Measurements from ENCODE around the gene SCGB1C1. TPM values are rescaled to one million over a fixed set of nuclear protein-coding genes. Genes with fewer than 3 reads are reported as not detected.
"Not testable (repeated sequence)": the region's sequence is repeated elsewhere in the genome, so short reads cannot be mapped to it uniquely, and the experiment has no call there.

The SCGB1C1 gene
- polyA plus RNA-seq, 3 donors = 0.48 to 1.9 TPM; not detected in 1

DNA sequence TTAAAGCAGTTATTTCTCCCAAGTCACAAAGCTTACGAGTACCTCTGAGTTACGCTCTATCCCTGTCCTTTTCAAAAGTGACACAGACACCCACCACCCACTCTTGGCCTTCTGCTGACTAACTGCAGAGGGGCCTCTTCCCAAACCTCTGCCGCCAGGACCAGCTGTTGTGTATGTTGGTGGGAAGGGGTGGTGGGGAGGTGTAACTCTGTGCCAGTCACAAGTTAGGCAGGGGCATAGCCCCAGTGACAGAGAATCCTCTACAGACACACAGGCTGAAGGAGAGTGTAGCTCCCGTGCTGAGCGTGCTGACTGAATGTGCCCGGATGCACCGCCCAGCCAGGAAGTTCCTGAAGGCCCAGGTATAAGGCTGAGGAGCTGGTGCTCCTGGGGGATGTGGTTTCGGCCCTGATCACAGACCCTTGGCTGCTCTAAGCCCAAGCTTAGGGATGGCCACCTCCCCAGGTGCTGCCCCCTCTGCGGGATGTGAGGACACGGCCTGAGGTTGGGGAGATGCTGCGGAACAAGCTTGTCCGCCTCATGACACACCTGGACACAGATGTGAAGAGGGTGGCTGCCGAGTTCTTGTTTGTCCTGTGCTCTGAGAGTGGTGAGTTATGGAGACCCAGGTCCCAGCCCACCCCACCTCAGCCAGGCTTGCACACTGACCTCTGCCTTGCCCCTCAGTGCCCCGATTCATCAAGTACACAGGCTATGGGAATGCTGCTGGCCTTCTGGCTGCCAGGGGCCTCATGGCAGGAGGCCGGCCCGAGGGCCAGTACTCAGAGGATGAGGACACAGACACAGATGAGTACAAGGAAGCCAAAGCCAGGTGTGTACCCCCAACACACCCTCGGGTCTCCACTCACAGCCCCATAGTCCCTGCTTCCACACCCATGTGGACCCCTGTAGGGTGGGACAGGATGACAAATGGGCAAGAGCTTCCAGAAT, 19.5 kb downstream of the SCGB1C1 start:
- DNase-seq (ENCODE audit: extremely low read depth in 1 of 11, low read depth in 9 of 11, low spot score in 4 of 11) = no peak

DNA sequence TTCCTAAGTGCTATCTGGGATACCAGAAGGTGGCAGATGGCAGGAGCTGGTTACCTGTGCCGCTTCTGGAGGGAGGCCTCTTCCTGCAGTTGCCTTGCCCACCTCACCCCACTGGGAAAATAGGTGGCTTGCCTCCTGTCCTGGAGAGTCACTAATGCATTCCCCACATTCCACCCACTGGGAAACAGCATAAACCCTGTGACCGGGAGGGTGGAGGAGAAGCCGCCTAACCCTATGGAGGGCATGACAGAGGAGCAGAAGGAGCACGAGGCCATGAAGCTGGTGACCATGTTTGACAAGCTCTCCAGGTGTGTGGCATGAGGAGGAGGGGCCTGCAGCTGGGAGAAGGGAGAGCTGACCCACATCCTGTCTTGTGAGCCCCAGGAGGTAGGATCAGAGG, 20.2 kb downstream of the SCGB1C1 start:
- no peak for DNase-seq (ENCODE audit: extremely low read depth in 1 of 11, low read depth in 9 of 11, low spot score in 4 of 11)

GRCh38 chr11:214083-214482, 21.2 kb downstream of the SCGB1C1 start:
- no peak for DNase-seq (ENCODE audit: extremely low read depth in 1 of 11, low read depth in 9 of 11, low spot score in 4 of 11)

DNA sequence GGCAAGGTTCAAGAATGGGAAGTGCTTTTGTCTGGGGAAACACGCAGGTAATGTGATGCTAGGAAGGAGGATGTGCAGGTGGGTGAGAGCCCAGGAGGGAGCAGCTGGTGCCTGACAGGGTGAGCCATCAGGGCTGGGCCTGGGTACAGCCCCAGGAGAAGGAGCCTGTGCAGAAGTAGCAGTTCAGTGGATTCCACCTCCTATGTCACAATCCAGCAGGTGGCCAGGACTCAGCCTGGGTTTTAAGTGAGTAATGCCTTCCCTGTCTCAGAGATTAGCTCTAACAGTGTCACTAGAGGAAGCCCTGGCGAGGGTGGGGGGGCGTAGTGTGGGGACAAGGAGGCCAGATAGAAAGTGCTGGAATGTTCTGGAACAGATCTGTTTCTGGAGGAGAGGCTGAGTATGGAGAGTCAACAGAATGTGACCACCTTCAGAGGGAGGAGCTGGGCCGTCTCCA, 22.7 kb downstream of the SCGB1C1 start:
- DNase-seq (ENCODE audit: extremely low read depth in 1 of 11, low read depth in 9 of 11, low spot score in 4 of 11) = no peak

DNA sequence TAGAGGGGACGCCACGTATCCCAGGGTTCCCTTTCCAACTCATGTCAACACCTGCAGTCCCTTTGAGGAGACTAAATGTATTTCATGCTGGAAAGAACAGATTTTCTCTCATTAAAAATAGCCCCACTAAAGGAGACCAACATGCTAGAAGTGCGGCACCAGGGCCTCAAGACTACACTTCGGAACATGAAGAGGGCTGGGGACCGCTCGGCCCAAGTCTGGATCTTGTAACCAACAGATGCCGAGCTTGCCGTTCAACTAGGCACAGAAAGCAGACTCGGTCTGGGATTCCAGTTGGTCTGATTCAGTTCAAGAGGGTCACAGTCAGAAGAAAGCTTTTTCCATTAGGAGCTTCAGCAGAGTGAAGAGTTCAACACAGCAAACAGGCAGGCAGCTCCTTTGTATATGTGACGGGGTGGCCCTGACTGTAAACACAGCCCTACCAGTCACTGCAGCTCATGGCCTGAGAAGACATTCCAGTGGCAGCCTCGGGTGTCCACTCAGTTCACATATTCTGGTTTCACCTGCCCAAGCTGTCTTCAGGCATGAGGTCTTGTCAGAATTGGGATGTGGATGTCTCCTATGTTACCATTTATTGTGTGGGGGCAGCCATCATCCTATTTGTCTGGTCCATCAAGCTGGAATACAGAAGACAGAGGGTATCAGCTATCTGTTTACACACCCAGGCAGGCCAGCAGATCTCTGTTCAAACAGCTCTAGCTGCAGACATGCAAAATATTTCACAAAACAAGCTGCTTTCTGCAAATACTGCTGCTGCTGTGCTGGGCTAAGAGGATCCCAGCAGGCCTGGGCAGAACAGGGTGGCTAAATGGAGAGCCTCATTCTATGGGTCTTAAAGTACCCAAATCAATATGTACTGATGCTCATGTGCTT, 23.4 kb downstream of the SCGB1C1 start:
- DNase-seq (ENCODE audit: extremely low read depth in 1 of 11, low read depth in 9 of 11, low spot score in 4 of 11) = no peak

DNA sequence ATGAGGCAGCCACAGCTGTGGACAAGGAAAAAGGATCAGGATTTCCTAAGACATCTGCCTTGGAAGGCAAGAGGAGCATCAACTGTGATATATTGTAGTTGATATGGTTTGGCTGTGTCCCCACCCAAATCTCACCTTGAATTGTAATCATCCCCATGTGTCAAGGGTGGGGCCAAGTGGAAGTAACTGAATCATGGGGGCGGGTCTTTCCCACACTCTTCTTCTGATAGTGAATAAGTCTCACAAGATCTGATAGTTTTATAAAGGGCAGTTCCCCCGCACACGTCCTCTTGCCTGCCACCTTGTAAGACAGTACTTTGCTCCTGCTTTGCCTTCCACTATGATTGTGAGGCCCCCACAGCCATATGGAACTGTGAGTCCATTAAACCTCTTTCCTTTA, 24.8 kb downstream of the SCGB1C1 start:
- no peak for DNase-seq (ENCODE audit: extremely low read depth in 1 of 11, low read depth in 9 of 11, low spot score in 4 of 11)

GRCh38 chr11:218815-219593, 26.1 kb downstream of the SCGB1C1 start:
- no peak for DNase-seq (ENCODE audit: extremely low read depth in 1 of 11, low read depth in 9 of 11, low spot score in 4 of 11)

DNA sequence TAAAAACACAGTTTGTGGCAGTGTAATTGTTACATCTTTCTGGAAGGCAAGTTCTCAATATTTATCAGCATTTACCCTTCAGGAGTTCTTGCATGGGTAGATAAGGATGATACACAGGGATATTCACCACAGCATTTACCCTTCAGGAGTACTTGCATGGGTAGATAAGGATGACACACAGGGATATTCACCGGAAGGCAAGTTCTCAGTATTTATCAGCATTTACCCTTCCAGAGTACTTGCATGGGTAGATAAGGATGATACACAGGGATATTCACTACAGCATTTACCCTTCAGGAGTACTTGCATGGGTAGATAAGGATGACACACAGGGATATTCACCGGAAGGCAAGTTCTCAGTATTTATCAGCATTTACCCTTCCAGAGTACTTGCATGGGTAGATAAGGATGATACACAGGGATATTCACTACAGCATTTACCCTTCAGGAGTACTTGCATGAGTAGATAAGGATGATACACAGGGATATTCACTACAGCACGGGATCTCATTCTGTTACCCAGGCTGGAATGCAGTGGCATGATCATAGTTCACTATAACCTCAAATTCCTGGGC, 27.9 kb downstream of the SCGB1C1 start:
- not testable (repeated sequence) for DNase-seq (ENCODE audit: extremely low read depth in 1 of 11, low read depth in 9 of 11, low spot score in 4 of 11)

DNA sequence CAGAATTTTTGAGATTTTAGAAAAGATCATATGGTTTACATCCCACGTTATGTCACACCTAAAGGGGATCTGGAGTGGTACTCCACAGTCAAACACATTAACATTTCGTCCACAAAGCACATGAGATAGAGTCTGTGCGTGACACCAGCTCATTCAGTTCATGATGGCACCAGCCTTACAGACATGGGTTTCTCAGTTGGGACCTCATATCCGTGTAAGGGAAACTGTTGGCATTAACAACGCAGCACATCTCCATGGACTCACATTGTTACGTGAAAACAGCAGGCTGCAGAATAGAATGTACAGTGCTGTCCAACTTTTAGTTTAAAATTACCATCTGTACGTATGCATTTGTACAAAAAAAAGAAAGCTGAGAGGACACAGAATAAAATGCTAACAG, 28.7 kb downstream of the SCGB1C1 start:
- DNase-seq (ENCODE audit: extremely low read depth in 1 of 11, low read depth in 9 of 11, low spot score in 4 of 11) = no peak

DNA sequence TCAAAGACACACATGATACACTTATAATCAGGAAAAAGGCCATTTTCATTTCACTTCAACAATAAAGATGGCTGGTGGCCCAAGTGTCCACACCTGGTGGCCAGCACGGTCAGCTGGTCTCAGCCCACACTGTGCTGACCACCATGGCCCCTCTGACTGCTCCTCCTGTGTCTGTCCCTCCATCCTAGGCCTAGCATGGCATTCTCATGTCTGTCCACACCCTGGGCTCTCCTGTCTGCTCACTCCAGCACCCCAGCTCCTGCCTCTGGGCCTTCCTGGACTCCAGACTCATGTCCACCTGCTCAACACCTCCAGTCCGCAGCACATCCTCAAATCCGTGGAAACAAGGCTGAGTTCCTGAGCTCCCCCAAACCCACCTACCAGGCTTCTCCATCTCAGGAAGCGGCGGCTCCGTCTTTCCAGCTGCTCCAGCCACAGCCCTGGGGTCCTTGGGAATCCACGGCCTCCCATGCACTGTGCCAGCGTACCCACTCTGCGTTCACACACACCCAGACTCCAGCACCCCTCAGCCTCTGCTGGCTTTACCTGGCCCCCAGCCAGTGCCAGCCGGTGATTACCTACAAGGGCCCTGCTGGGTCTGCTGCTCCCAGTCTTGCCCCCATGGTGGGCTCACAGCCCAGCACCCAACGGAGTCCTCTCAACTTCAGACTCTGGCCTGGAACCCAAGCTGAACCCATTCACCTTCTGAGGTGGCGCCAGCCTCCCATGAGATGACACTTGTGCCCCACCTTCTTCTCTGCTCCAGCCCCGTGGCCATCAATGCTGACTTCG, 29.3 kb downstream of the SCGB1C1 start:
- no peak for DNase-seq (ENCODE audit: extremely low read depth in 1 of 11, low read depth in 9 of 11, low spot score in 4 of 11)

GRCh38 chr11:223026-223789, 30.3 kb downstream of the SCGB1C1 start:
- no peak for DNase-seq (ENCODE audit: extremely low read depth in 1 of 11, low read depth in 9 of 11, low spot score in 4 of 11)

GRCh38 chr11:223884-224283, 31.0 kb downstream of the SCGB1C1 start:
- DNase-seq (ENCODE audit: extremely low read depth in 1 of 11, low read depth in 9 of 11, low spot score in 4 of 11) = no peak

DNA sequence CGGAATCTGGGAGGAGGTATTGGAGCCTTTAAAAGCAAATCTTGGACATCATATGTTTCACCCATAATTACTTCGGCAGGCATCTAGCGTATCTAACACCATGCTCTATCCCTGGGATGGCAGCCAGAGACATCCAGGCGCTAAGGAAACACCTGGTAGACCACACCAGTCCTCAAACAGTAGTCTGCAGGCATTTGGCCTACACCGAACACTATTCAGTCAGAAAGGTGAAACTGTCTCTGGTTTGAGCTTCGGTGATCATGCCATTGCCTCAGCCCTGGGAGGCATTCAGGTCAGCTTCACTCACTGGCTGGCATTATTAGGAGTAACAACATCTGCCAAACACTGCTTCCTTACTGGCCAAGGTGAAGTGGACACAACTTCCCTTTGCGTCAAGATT, 31.5 kb downstream of the SCGB1C1 start:
- no peak for DNase-seq (ENCODE audit: extremely low read depth in 1 of 11, low read depth in 9 of 11, low spot score in 4 of 11)

DNA sequence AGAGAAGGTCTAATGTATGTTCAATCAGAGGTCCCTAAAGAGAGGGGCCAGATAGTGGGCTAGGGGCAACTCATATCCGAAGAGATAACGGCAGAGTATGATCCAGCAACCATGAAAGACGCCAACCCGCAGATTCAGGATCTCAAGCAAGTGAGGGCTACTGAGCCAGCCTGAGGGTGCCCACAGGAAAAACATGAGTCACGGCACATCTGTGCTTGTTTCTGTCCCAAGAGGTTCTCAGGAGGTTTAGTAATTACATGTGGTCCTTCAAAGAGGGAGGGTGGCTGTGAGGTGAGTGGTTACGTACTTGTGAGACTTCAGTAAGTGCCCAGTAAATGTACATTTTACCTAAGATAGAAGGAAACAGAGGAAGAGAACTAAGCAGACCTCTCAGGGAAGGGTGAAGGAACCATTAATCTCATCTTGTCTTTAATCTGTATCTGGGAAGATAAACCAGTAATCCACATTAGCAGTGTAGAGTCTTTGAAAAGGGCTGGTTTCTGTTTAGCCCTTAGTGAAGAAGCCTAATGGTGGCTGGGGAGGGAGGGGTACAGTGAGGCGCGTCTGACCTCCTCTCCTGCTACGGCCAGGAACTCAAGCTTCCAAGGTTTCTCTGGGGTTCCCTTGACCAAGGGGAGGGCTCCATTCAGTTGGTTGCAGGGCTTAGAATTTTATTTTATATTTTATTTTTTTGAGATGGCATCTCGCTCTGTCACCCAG, 33.0 kb downstream of the SCGB1C1 start:
- DNase-seq (ENCODE audit: extremely low read depth in 1 of 11, low read depth in 9 of 11, low spot score in 4 of 11) = no peak

GRCh38 chr11:227824-228379, 35.0 kb downstream of the SCGB1C1 start:
- DNase-seq (ENCODE audit: extremely low read depth in 1 of 11, low read depth in 9 of 11, low spot score in 4 of 11) = no peak

- no peak for DNase-seq (ENCODE audit: extremely low read depth in 1 of 11, low read depth in 9 of 11, low spot score in 4 of 11)
Measured at GRCh38 chr11:230431-230830, 37.6 kb downstream of the SCGB1C1 start.
